Measurements from ENCODE around the gene BTBD17. TPM values are rescaled to one million over a fixed set of nuclear protein-coding genes. Genes with fewer than 3 reads are reported as not detected.

BTBD17 gene
- total RNA-seq, 4 donors from 2014 or later, result not detected

- WGBS, 2 donors, result 80 to 85% methylated on average over 5 to 8 of the region's 10 CpGs
- Histone ChIP-seq H3K27me3 (peaks cover 16 to 100% (median 20%) of the 10 kb centered on the region in 4 donors), H3K4me1 (peaks cover 0 to 26% (median 10%) of the 10 kb centered on the region in 3 donors), H3K36me3 (no peaks in the 10 kb centered on the region), H3K9me3 (no peaks in the 10 kb centered on the region), H3K27ac (no peak overlapping the region), H3K4me3 (no peak overlapping the region)
- intact Hi-C loops (cut with DNase I), result no loop called here
- TF ChIP-seq POLR2A (IDR thresholded peaks at IDR 0.05) (no peak), CTCF (IDR thresholded peaks at IDR 0.05) (no peak)
- no peak for DNase-seq
Observed at GRCh38 chr17:74354561-74354960, 7.1 kb downstream of the BTBD17 start.

- Histone ChIP-seq H3K27me3 (peaks cover 15 to 100% (median 20%) of the 10 kb centered on the region in 4 donors), H3K27ac (no peak overlapping the region), H3K9me3 (no peaks in the 10 kb centered on the region), H3K36me3 (no peaks in the 10 kb centered on the region), H3K4me1 (peaks cover 0 to 26% (median 10%) of the 10 kb centered on the region in 3 donors), H3K4me3 (no peak overlapping the region)
- WGBS, 2 donors, result 32 to 40% methylated on average over 2 to 6 of the region's 29 CpGs
- DNase-seq, result no peak
- intact Hi-C loops (cut with DNase I), result no loop called here
- peak in 4 of 6 experiments; percentile 21 to 64 (median 42) for TF ChIP-seq CTCF (IDR thresholded peaks at IDR 0.05)
- no peak for TF ChIP-seq POLR2A (IDR thresholded peaks at IDR 0.05)
Observed at GRCh38 chr17:74354123-74354522, 7.5 kb downstream of the BTBD17 start.

GRCh38 chr17:74353446-74354060, 8.1 kb downstream of the BTBD17 start:
- 64 to 70% methylated on average over 8 to 10 of the region's 10 CpGs for WGBS, 2 donors
- no peaks in the 10 kb centered on the region for H3K36me3 ChIP-seq
- no peak overlapping the region for H3K4me3 ChIP-seq
- TF ChIP-seq POLR2A (IDR thresholded peaks at IDR 0.05), result no peak
- TF ChIP-seq CTCF (IDR thresholded peaks at IDR 0.05), result no peak
- peaks cover 0 to 26% (median 10%) of the 10 kb centered on the region in 3 donors for H3K4me1 ChIP-seq
- DNase-seq, result no peak
- peaks cover 13 to 100% (median 20%) of the 10 kb centered on the region in 4 donors for H3K27me3 ChIP-seq
- no peak overlapping the region for H3K27ac ChIP-seq
- intact Hi-C loops (cut with DNase I), result no loop called here
- H3K9me3 ChIP-seq, result no peaks in the 10 kb centered on the region

- WGBS, 2 donors, result 19 to 86% methylated on average over 1 to 4 of the region's 55 CpGs
- intact Hi-C loops (cut with DNase I), result no loop called here
- H3K36me3 ChIP-seq, result no peaks in the 10 kb centered on the region
- peaks cover 0 to 11% (median 2%) of the 10 kb centered on the region in 3 donors for H3K4me1 ChIP-seq
- H3K27me3 ChIP-seq, result peaks cover 0 to 96% (median 12%) of the 10 kb centered on the region in 4 donors
- no peak overlapping the region for H3K27ac ChIP-seq
- no peak for TF ChIP-seq CTCF (IDR thresholded peaks at IDR 0.05)
- no peak for TF ChIP-seq POLR2A (IDR thresholded peaks at IDR 0.05)
- H3K4me3 ChIP-seq, result no peak overlapping the region
- H3K9me3 ChIP-seq, result no peaks in the 10 kb centered on the region
- DNase-seq, result no peak
Observed at GRCh38 chr17:74351552-74352210, 10.0 kb downstream of the BTBD17 start.

- WGBS, 2 donors, result 83 to 89% methylated on average over 3 to 7 of the region's 20 CpGs
- peaks cover 0 to 87% (median 10%) of the 10 kb centered on the region in 4 donors for H3K27me3 ChIP-seq
Observed at GRCh38 chr17:74350486-74350885, 11.2 kb downstream of the BTBD17 start.

More at GRCh38 chr17:74350486-74350885, 11.2 kb downstream of the BTBD17 start:
- H3K4me3 ChIP-seq, result no peak overlapping the region
- no peak for DNase-seq
- TF ChIP-seq POLR2A (IDR thresholded peaks at IDR 0.05), result no peak
- no peak for TF ChIP-seq CTCF (IDR thresholded peaks at IDR 0.05)
- no peak overlapping the region for H3K27ac ChIP-seq
- no peaks in the 10 kb centered on the region for H3K36me3 ChIP-seq
- intact Hi-C loops (cut with DNase I), result no loop called here
- no peaks in the 10 kb centered on the region for H3K9me3 ChIP-seq
- H3K4me1 ChIP-seq, result peaks cover 0 to 14% (median 5%) of the 10 kb centered on the region in 3 donors

All from esophagus squamous epithelium (tissue), 5 donors.